ENCODE measurements around the gene BATF.

DNA sequence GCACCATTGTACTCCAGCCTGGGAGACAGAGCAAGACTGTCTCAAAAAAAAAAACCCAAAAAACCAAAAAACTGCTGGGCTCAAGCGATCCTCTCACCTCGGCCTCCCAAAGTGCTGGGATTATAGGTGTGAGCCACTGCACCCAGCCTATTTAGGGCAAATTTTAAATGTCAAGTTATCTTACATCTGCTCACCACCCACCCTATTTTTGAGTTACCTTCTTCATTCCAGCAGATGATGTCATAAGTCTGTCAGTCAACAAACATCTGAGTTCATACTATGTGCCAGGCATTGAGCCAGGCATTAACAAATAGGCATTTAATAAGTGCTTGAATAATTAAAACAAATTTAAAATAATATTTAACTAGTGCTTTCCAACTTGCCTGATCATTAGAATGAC, 21.5 kb downstream of the BATF start:
- no peak for TF ChIP-seq GATA2 (IDR thresholded peaks at IDR 0.05; ENCODE audit: low read depth, low read length)
- no peak for TF ChIP-seq GATA3 (IDR thresholded peaks at IDR 0.05; ENCODE audit: low read depth, low read length)
